Upper lobe of left lung (tissue), 6 donors: ENCODE data around the gene CEP19. TPM values are rescaled to one million over a fixed set of nuclear protein-coding genes. Genes with fewer than 3 reads are reported as not detected.
A peak's percentile ranks its signal among the peaks of the same experiment; 100 is the strongest.

Experiments
- ATAC-seq, 2 donors: fragments of 200-7000 bp; cut with Tn5 transposase; one replicate each; pipeline ENCODE4 v1.9.1; 2022; ENCODE audit warnings: mild to moderate bottlenecking in 2 of 2, moderate library complexity in 2 of 2; ENCODE audit not compliant: low FRiP score in 2 of 2
- DNase-seq, 2 donors: peaks; one replicate each; pipeline ENCODE4 v3.0.0-alpha.2; 2019 to 2020
- H3K27ac ChIP-seq, 4 donors: fragments of 200-600 bp; sonication (generic); one replicate each; pipeline ENCODE4 v1.5.1; 2016 to 2019
- H3K27me3 ChIP-seq, 4 donors: fragments of 200-600 bp; sonication (generic); one replicate each; pipeline ENCODE4 v1.5.1; 2017 to 2019
- H3K36me3 ChIP-seq, 4 donors: fragments of 200-600 bp; sonication (generic); one replicate each; pipeline ENCODE4 v1.5.1; 2016 to 2019
- H3K4me1 ChIP-seq, 4 donors: fragments of 200-600 bp; sonication (generic); one replicate each; pipeline ENCODE4 v1.5.1; 2018 to 2019
- H3K4me3 ChIP-seq, 4 donors: fragments of 200-600 bp; sonication (generic); one replicate each; pipeline ENCODE4 v1.5.1; 2017 to 2019; ENCODE audit warnings: mild to moderate bottlenecking in 2 of 4, moderate library complexity in 1 of 4
- H3K9me3 ChIP-seq, 4 donors: fragments of 200-600 bp; sonication (generic); one replicate each; pipeline ENCODE4 v1.5.1; 2018 to 2019
- CTCF ChIP-seq, 6 experiments: fragments of 450-650 bp in 4 of 6; fragments of 200-600 bp in 2 of 6; sonication (generic) in 2 of 6; IDR thresholded peaks; one replicate each; pipeline ENCODE4 v1.5.1; 2016 to 2019; ENCODE audit warnings: antibody characterized with exemption in 6 of 6
- EP300 ChIP-seq, 4 donors: sonication (generic); formaldehyde crosslinking; IDR thresholded peaks; one replicate each; pipeline ENCODE4 v1.5.1; 2017; ENCODE audit warnings: antibody characterized with exemption in 4 of 4, control low read depth in 2 of 4
- POLR2A ChIP-seq, 4 donors: fragments of 450-650 bp; IDR thresholded peaks; one replicate each; pipeline ENCODE4 v1.5.1; 2016 to 2017; ENCODE audit warnings: antibody characterized with exemption in 4 of 4, mild to moderate bottlenecking in 2 of 4
- POLR2AphosphoS5 ChIP-seq, 2 donors: sonication (generic); formaldehyde crosslinking; IDR thresholded peaks; one replicate each; pipeline ENCODE4 v1.5.1; 2017; ENCODE audit warnings: antibody characterized with exemption in 2 of 2
- WGBS, 2 donors: methylation state at CpG; one replicate each; pipeline ENCODE4 v1.1.5; 2017 to 2018; 5-methylcytosine and 5-hydroxymethylcytosine counted together
- total RNA-seq, 6 donors: library from RNA; depleted of rRNA in 4 of 6; stranded (reverse); fragments of >200 nt in 4 of 6; gene quantifications; one replicate each; pipeline versions ENCODE4 v1.1.0 to v1.2.1, GENCODE V29; 2016 to 2021
- donor health status: DM: no; HTN: no; CAD: no; lungs with moderate emphysema.
- donor health status: DM: no; HTN: yes; CAD: no; lungs with severe emphysema.

The CEP19 gene
- total RNA-seq, 6 donors from 2014 or later: 1.2 to 9.0 (median 2.6) TPM

GRCh38 chr3:196677931-196678330 lies 34.1 kb downstream of the CEP19 start:
- WGBS, 2 donors: 44 to 65% methylated on average over 1 of the region's 1 CpG
- Histone ChIP-seq H3K27ac (peak overlapping the region in 2 of 4 donors; percentile 44 to 74), H3K36me3 (no peaks in the 10 kb centered on the region), H3K4me1 (peaks cover 0 to 16% (median 10%) of the 10 kb centered on the region in 4 donors), H3K27me3 (no peaks in the 10 kb centered on the region), H3K9me3 (no peaks in the 10 kb centered on the region), H3K4me3 (no peak overlapping the region)
- no peak for DNase-seq
- TF ChIP-seq CTCF (IDR thresholded peaks at IDR 0.05): no peak
- no peak for TF ChIP-seq EP300 (IDR thresholded peaks at IDR 0.05)
- no peak for TF ChIP-seq POLR2A (IDR thresholded peaks at IDR 0.05)
- TF ChIP-seq POLR2AphosphoS5 (IDR thresholded peaks at IDR 0.05): no peak
- no peak for ATAC-seq

DNA sequence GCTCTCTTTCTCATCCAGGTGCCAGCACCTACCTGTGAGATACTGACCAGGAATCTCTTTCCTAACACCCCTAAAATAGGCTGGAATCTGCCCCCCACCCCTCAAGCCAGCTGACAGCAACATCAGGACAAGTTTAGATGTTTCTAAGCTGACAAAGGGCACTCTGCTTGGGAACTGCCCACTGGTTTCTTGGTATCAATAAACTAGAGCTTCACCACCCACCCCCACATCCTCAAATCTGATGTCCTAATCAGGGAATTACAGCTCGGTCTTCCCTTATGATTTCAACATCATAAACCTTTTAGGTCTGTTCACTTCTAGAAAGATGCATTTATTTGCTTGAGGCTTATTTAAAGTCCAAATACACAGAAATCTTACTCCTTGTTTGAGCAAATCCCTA lies 34.7 kb downstream of the CEP19 start:
- WGBS, 2 donors: 21 to 28% methylated on average over 1 of the region's 1 CpG

GRCh38 chr3:196673632-196674031 lies 38.4 kb downstream of the CEP19 start:
- DNase-seq (no peak), ATAC-seq (no peak)
- TF ChIP-seq POLR2AphosphoS5 (IDR thresholded peaks at IDR 0.05): no peak
- no peak for TF ChIP-seq EP300 (IDR thresholded peaks at IDR 0.05)
- TF ChIP-seq POLR2A (IDR thresholded peaks at IDR 0.05): no peak
- no peak for TF ChIP-seq CTCF (IDR thresholded peaks at IDR 0.05)
- no peaks in the 10 kb centered on the region for H3K36me3 ChIP-seq
- H3K27me3 ChIP-seq: no peaks in the 10 kb centered on the region
- H3K27ac ChIP-seq: no peak overlapping the region
- 88 to 90% methylated on average over 3 of the region's 3 CpGs for WGBS, 2 donors
- no peak overlapping the region for H3K4me3 ChIP-seq
- no peaks in the 10 kb centered on the region for H3K9me3 ChIP-seq
- peaks cover 9 to 22% (median 16%) of the 10 kb centered on the region in 4 donors for H3K4me1 ChIP-seq

More for the DNA sequence above, 34.7 kb downstream of the CEP19 start:
- no peak for DNase-seq
- H3K27me3 ChIP-seq: no peaks in the 10 kb centered on the region
- H3K27ac ChIP-seq: peak overlapping the region in 2 of 4 donors; percentile 44 to 74
- no peak overlapping the region for H3K4me3 ChIP-seq
- H3K4me1 ChIP-seq: peaks cover 0 to 16% (median 10%) of the 10 kb centered on the region in 4 donors
- no peaks in the 10 kb centered on the region for H3K9me3 ChIP-seq
- no peaks in the 10 kb centered on the region for H3K36me3 ChIP-seq
- ATAC-seq: no peak
- TF ChIP-seq EP300 (IDR thresholded peaks at IDR 0.05) (no peak), CTCF (IDR thresholded peaks at IDR 0.05) (no peak), POLR2A (IDR thresholded peaks at IDR 0.05) (no peak), POLR2AphosphoS5 (IDR thresholded peaks at IDR 0.05) (no peak)

GRCh38 chr3:196670339-196670738 lies 41.7 kb downstream of the CEP19 start:
- Histone ChIP-seq H3K36me3 (no peaks in the 10 kb centered on the region), H3K4me1 (peaks cover 6 to 9% (median 6%) of the 10 kb centered on the region in 4 donors), H3K4me3 (peak overlapping the region in 2 of 4 donors; percentile 8 to 13), H3K27me3 (no peaks in the 10 kb centered on the region), H3K9me3 (no peaks in the 10 kb centered on the region), H3K27ac (peak overlapping the region in 3 of 4 donors; percentile 52 to 71 (median 60))
- DNase-seq (peak in 1 of 2 donors; percentile 38), ATAC-seq (peak; percentile 59 to 76)
- 17 to 27% methylated on average over 6 of the region's 6 CpGs for WGBS, 2 donors
- TF ChIP-seq POLR2A (IDR thresholded peaks at IDR 0.05) (no peak), CTCF (IDR thresholded peaks at IDR 0.05) (peak in 1 of 6 experiments; percentile 7)
